H1 (cell line): ENCODE data around the gene SNCAIP. TPM values are rescaled to one million over a fixed set of nuclear protein-coding genes. Genes with fewer than 3 reads are reported as not detected.

Source experiments
- CTCF ChIA-PET: fragments of 300-600 bp; sonication (Branson Sonifier 250); formaldehyde crosslinking; loops from one replicate; lab custom pipeline; 2021; ENCODE audit not compliant: partially characterized antibody; lab: Charles Lee
- POLR2A ChIA-PET: fragments of 300-600 bp; sonication (Branson Sonifier 250); formaldehyde crosslinking; loops from one replicate; lab custom pipeline; 2021; ENCODE audit warnings: inconsistent platforms; ENCODE audit not compliant: partially characterized antibody; lab: Charles Lee
- DNase-seq, 2 experiments: peaks; one replicate each; pipeline versions ENCODE4 v3.0.0 to v3.0.0-alpha.2; 2010 to 2022; ENCODE audit warnings: low spot score in 2 of 2, low read depth in 1 of 2, mixed read lengths in 1 of 2
- FAIRE-seq: peaks from 2 replicates; lab custom pipeline; 2011; peaks lifted over from hg19 to GRCh38; lab: Jason Lieb, UNC
- H2AFZ ChIP-seq: 2 replicates; pipeline ENCODE4 v1.8.1; 2012; ENCODE audit warnings: low read length, inconsistent platforms
- H2AK5ac ChIP-seq: 2 replicates; pipeline ENCODE4 v1.6.1; 2013; ENCODE audit warnings: low read depth, low read length
- H2BK120ac ChIP-seq: replicated peaks from 2 replicates; pipeline ENCODE3; 2013; ENCODE audit warnings: low read depth, low read length, inconsistent platforms
- H2BK12ac ChIP-seq: 2 replicates; pipeline ENCODE4 v1.6.1; 2013; ENCODE audit warnings: low read depth, low read length
- H2BK15ac ChIP-seq: 2 replicates; pipeline ENCODE4 v1.6.1; 2013; ENCODE audit warnings: low read length
- H2BK20ac ChIP-seq: 2 replicates; pipeline ENCODE4 v1.6.1; 2013; ENCODE audit warnings: low read length
- H2BK5ac ChIP-seq: 2 replicates; pipeline ENCODE4 v1.6.1; 2013; ENCODE audit warnings: low read depth, low read length
- H3K14ac ChIP-seq: 2 replicates; pipeline ENCODE4 v1.6.1; 2013; ENCODE audit warnings: inconsistent platforms; ENCODE audit not compliant: insufficient read length
- H3K18ac ChIP-seq: 2 replicates; pipeline ENCODE4 v1.6.1; 2013; ENCODE audit warnings: low read length; ENCODE audit errors: extremely low read depth
- H3K23ac ChIP-seq: 2 replicates; pipeline ENCODE4 v1.6.1; 2013; ENCODE audit warnings: inconsistent platforms; ENCODE audit not compliant: insufficient read length
- H3K23me2 ChIP-seq: 2 replicates; pipeline ENCODE4 v1.6.1; 2013; ENCODE audit warnings: low read depth, low read length
- H3K27ac ChIP-seq: 2 replicates; pipeline ENCODE4 v1.6.1; 2011; ENCODE audit warnings: low read depth, low read length, inconsistent platforms
- H3K27me3 ChIP-seq, 4 experiments: replicated peaks in 1 of 4; 1 replicate in 1 of 4; 2 replicates in 3 of 4; pipeline versions ENCODE4 v1.6.1 to v1.8.1; 2011 to 2013; ENCODE audit warnings: low read length in 3 of 4, mild to moderate bottlenecking in 3 of 4, inconsistent platforms in 2 of 4, mixed read lengths in 2 of 4, moderate library complexity in 1 of 4; ENCODE audit not compliant: control insufficient read depth in 3 of 4, insufficient read depth in 3 of 4; ENCODE audit errors: extremely low read depth in 1 of 4
- H3K36me3 ChIP-seq, 4 experiments: 2 replicates each; pipeline versions ENCODE4 v1.6.1 to v1.8.1; 2011 to 2013; ENCODE audit warnings: mild to moderate bottlenecking in 4 of 4, low read length in 3 of 4, moderate library complexity in 2 of 4, control low read depth in 1 of 4, inconsistent platforms in 1 of 4; ENCODE audit not compliant: insufficient read depth in 4 of 4, control insufficient read depth in 2 of 4
- H3K4ac ChIP-seq: replicated peaks from 2 replicates; pipeline ENCODE3; 2013; ENCODE audit warnings: low read length, low read depth, mixed read lengths, inconsistent platforms; ENCODE audit not compliant: insufficient read length
- H3K4me1 ChIP-seq, 4 experiments: replicated peaks in 1 of 4; 1 replicate in 1 of 4; 2 replicates in 3 of 4; pipeline versions ENCODE4 v1.6.1 to v1.8.1; 2011 to 2013; ENCODE audit warnings: low read length in 3 of 4, inconsistent platforms in 2 of 4, mixed read lengths in 1 of 4; ENCODE audit not compliant: insufficient read depth in 4 of 4, control insufficient read depth in 3 of 4
- H3K4me2 ChIP-seq, 2 experiments: 2 replicates each; pipeline versions ENCODE4 v1.6.1 to v1.8.1; 2011 to 2013; ENCODE audit warnings: low read depth in 2 of 2, low read length in 2 of 2, control low read depth in 1 of 2, inconsistent platforms in 1 of 2, mild to moderate bottlenecking in 1 of 2; ENCODE audit not compliant: insufficient read depth in 1 of 2
- H3K4me3 ChIP-seq, 4 experiments: fragments of 200-600, 300-600 bp in 1 of 4; sonication (generic), shearing (Covaris generic), sonication (Bioruptor Twin) in 1 of 4; 2 replicates each; pipeline versions ENCODE4 v1.5.1 to v1.8.1; 2011 to 2016; ENCODE audit warnings: low read length in 4 of 4, low read depth in 3 of 4, control low read depth in 2 of 4, inconsistent platforms in 2 of 4, mild to moderate bottlenecking in 2 of 4, mixed read lengths in 1 of 4, moderate library complexity in 1 of 4; ENCODE audit not compliant: insufficient read depth in 2 of 4; ENCODE audit errors: extremely low read depth in 1 of 4
- H3K56ac ChIP-seq: replicated peaks from 2 replicates; pipeline ENCODE3; 2013; ENCODE audit warnings: low read depth, mild to moderate bottlenecking, mixed read lengths, low read length, inconsistent platforms; ENCODE audit not compliant: insufficient read length
- H3K79me1 ChIP-seq: 2 replicates; pipeline ENCODE4 v1.6.1; 2013; ENCODE audit warnings: low read depth, low read length, control low read depth
- H3K79me2 ChIP-seq, 2 experiments: 2 replicates each; pipeline versions ENCODE4 v1.6.1 to v1.8.1; 2012 to 2013; ENCODE audit warnings: low read length in 2 of 2, mild to moderate bottlenecking in 2 of 2, inconsistent platforms in 1 of 2; ENCODE audit not compliant: insufficient read depth in 2 of 2, control insufficient read depth in 1 of 2
- H3K9ac ChIP-seq, 4 experiments: replicated peaks in 1 of 4; 1 replicate in 1 of 4; 2 replicates in 3 of 4; pipeline versions ENCODE4 v1.6.1 to v1.8.1; 2011 to 2013; ENCODE audit warnings: low read depth in 3 of 4, low read length in 3 of 4, control low read depth in 2 of 4, mild to moderate bottlenecking in 2 of 4, moderate library complexity in 2 of 4, inconsistent platforms in 1 of 4; ENCODE audit errors: extremely low read depth in 1 of 4
- H3K9me3 ChIP-seq, 2 experiments: 2 replicates each; pipeline versions ENCODE4 v1.6.1 to v1.8.1; 2012 to 2013; ENCODE audit warnings: mild to moderate bottlenecking in 2 of 2, moderate library complexity in 2 of 2, control low read depth in 1 of 2, inconsistent platforms in 1 of 2, low read depth in 1 of 2, low read length in 1 of 2, mixed read lengths in 1 of 2; ENCODE audit not compliant: insufficient read depth in 2 of 2
- H4K20me1 ChIP-seq, 2 experiments: replicated peaks in 1 of 2; 2 replicates each; pipeline versions ENCODE3 to v1.8.1; 2011 to 2013; ENCODE audit warnings: inconsistent platforms in 2 of 2, low read length in 2 of 2, mild to moderate bottlenecking in 1 of 2; ENCODE audit not compliant: insufficient read depth in 2 of 2, control insufficient read depth in 1 of 2
- H4K5ac ChIP-seq: 2 replicates; pipeline ENCODE4 v1.6.1; 2013; ENCODE audit warnings: low read length, low read depth, mixed read lengths, inconsistent platforms; ENCODE audit not compliant: insufficient read length
- H4K8ac ChIP-seq: 2 replicates; pipeline ENCODE4 v1.8.0; 2013; ENCODE audit warnings: mild to moderate bottlenecking, moderate library complexity, low read length, inconsistent platforms; ENCODE audit not compliant: insufficient read depth; ENCODE audit errors: extremely low read depth
- H4K91ac ChIP-seq: replicated peaks from 2 replicates; pipeline ENCODE3; 2013; ENCODE audit warnings: low read length, mixed read lengths, inconsistent platforms; ENCODE audit not compliant: insufficient read length
- BRCA1 ChIP-seq: IDR thresholded peaks from 2 replicates; pipeline ENCODE4 v1.6.1; 2012; ENCODE audit warnings: low read depth, low read length, improper control_type of control experiment
- CBX5 ChIP-seq: fragments of 300-800, 300-1000 bp; sonication (generic); IDR thresholded peaks from 2 replicates; pipeline ENCODE4 v1.7.1; 2016; ENCODE audit warnings: antibody characterized with exemption, low read length, low read depth
- CHD1 ChIP-seq: IDR thresholded peaks from 2 replicates; pipeline ENCODE4 v1.6.1; 2012; ENCODE audit warnings: low read depth, low read length, improper control_type of control experiment
- CHD2 ChIP-seq: IDR thresholded peaks from 2 replicates; pipeline ENCODE4 v1.6.1; 2012; ENCODE audit warnings: low read length, improper control_type of control experiment
- CREB1 ChIP-seq: IDR thresholded peaks from 2 replicates; pipeline ENCODE4 v1.6.1; 2012; ENCODE audit warnings: inconsistent platforms
- CTCF ChIP-seq, 3 experiments: IDR thresholded peaks; 1 replicate in 2 of 3; 2 replicates in 1 of 3; pipeline versions ENCODE4 v1.5.1 to v1.6.1; 2011; ENCODE audit warnings: low read length in 3 of 3, mild to moderate bottlenecking in 3 of 3, inconsistent platforms in 2 of 3, low read depth in 1 of 3, moderate library complexity in 1 of 3; ENCODE audit not compliant: insufficient read depth in 1 of 3; ENCODE audit errors: control extremely low read depth in 1 of 3
- JUN ChIP-seq: IDR thresholded peaks from 2 replicates; pipeline ENCODE4 v1.6.1; 2011; ENCODE audit warnings: low read depth, mild to moderate bottlenecking, improper control_type of control experiment, low read length
- MAX ChIP-seq: IDR thresholded peaks from 2 replicates; pipeline ENCODE4 v1.6.1; 2012; ENCODE audit warnings: inconsistent platforms
- NRF1 ChIP-seq: IDR thresholded peaks from 2 replicates; pipeline ENCODE4 v1.6.1; 2011; ENCODE audit warnings: mild to moderate bottlenecking, low read depth, low read length, improper control_type of control experiment
- TAF7 ChIP-seq: optimal IDR thresholded peaks from 2 replicates; pipeline ENCODE3; 2011; ENCODE audit warnings: low read depth, mild to moderate bottlenecking, inconsistent platforms, low read length, moderate library complexity, borderline replicate concordance
- ZNF274 ChIP-seq: IDR thresholded peaks from 2 replicates; pipeline ENCODE4 v1.7.0; 2012; ENCODE audit warnings: low read length, borderline replicate concordance; ENCODE audit errors: extremely low read depth
- WGBS, 2 experiments: shearing (Covaris generic) in 1 of 2; methylation state at CpG; one replicate each; pipeline versions ENCODE4 v1.1.6 to v1.1.7; 2013 to 2015; ENCODE audit warnings: low lambda C conversion rate in 2 of 2, mixed read lengths in 2 of 2, inconsistent platforms in 1 of 2, low coverage in 1 of 2, missing lambda C conversion rate in 1 of 2; ENCODE audit not compliant: insufficient replicate concordance in 2 of 2, insufficient coverage in 1 of 2, insufficient read length in 1 of 2; ENCODE audit errors: extremely low coverage in 1 of 2, missing lambda C conversion rate in 1 of 2; 5-methylcytosine and 5-hydroxymethylcytosine counted together
- polyA plus RNA-seq, 7 experiments: library from polyadenylated mRNA; depleted of rRNA in 3 of 7; stranded (reverse) in 5 of 7; unstranded in 2 of 7; fragments of >200 nt in 5 of 7; fragments of 200-250 nt in 2 of 7; gene quantifications; 1 replicate in 5 of 7; 2 replicates in 1 of 7; 4 replicates in 1 of 7; pipeline versions ENCODE4 v1.2.1 to v1.2.3, GENCODE V29; 2011 to 2013; ENCODE audit warnings: missing spikeins in 2 of 7, mixed read lengths in 2 of 7
- total RNA-seq: library from RNA; stranded (reverse); fragmentation: NEBNext Ultra II Directional; extraction: Animal tissue kit (Norgen Biotek cat#: 25700); gene quantifications from 2 replicates; pipeline ENCODE4 v1.2.1, GENCODE V29; 2021

SNCAIP gene
- total and polyA plus RNA-seq, 2 of the 8 experiments (the other 6 are each of a cell fraction or from before 2014, with no cell fraction given) = 3.9 to 9.0 TPM

- Histone ChIP-seq H2BK120ac (no peak overlapping the region), H2BK20ac (no peak overlapping the region), H3K4me3 (no peak overlapping the region), H3K4ac (no peak overlapping the region), H4K91ac (no peak overlapping the region), H2BK12ac (no peak overlapping the region), H3K14ac (no peak overlapping the region), H3K56ac (no peak overlapping the region), H2AFZ (no peak overlapping the region), H3K27me3 (no peaks in the 10 kb centered on the region), H3K23me2 (no peaks in the 10 kb centered on the region), H3K27ac (no peak overlapping the region), H4K20me1 (no peaks in the 10 kb centered on the region), H2AK5ac (no peak overlapping the region), H3K23ac (no peak overlapping the region), H4K8ac (no peak overlapping the region), H3K9ac (no peak overlapping the region), H3K18ac (no peak overlapping the region), H3K4me1 (peaks cover 0 to 2% (median under 1%) of the 10 kb centered on the region in 4 experiments; a peak in 2 of 7 replicates), H3K79me2 (no peaks in the 10 kb centered on the region), H2BK5ac (no peak overlapping the region), H3K36me3 (no peaks in the 10 kb centered on the region), H3K9me3 (no peaks in the 10 kb centered on the region), H3K79me1 (no peaks in the 10 kb centered on the region), H3K4me2 (no peak overlapping the region), H4K5ac (no peak overlapping the region), H2BK15ac (no peak overlapping the region)
- ChIA-PET CTCF (interaction anchor here (1.2 to 2.3 kb wide), 3 partner anchors 114 to 215 kb away, joined by 3 to 10 read pairs (median 6); no protein-coding TSS in a partner anchor), POLR2A (interaction anchor here (1.2 kb wide), 1 partner anchor 10 kb away, joined by 6 read pairs; no protein-coding TSS in a partner anchor)
- FAIRE-seq (no peak), DNase-seq (no peak)
- 100% methylated on average over 1 of the region's 1 CpG; no CpG with 5 or more reads in 1 of the 2 experiments for WGBS, 2 experiments
- TF ChIP-seq TAF7 = no peak
- TF ChIP-seq CTCF (IDR thresholded peaks at IDR 0.05; ENCODE audit: control extremely low read depth in 1 of 3, insufficient read depth in 1 of 3, low read depth in 1 of 3, low read length in 3 of 3) = no peak
- no peak for TF ChIP-seq JUN
- no peak for TF ChIP-seq CHD2
- no peak for TF ChIP-seq CBX5
- TF ChIP-seq CREB1 = no peak
- TF ChIP-seq MAX = no peak
- no peak for TF ChIP-seq ZNF274
- TF ChIP-seq NRF1 = no peak
- no peak for TF ChIP-seq BRCA1
- no peak for TF ChIP-seq CHD1
Observed at GRCh38 chr5:122408592-122409224, 96.7 kb downstream of the SNCAIP start.
